Neuronal stem cell (in vitro differentiated cells): ENCODE measurements around the gene ATP2A3.

ENCODE experiments used
- DNase-seq: peaks from one replicate; pipeline ENCODE4 v3.0.0-alpha.2; 2013; ENCODE audit warnings: low spot score
- H2AFZ ChIP-seq: one replicate; pipeline ENCODE4 v1.6.1; 2013; ENCODE audit warnings: mild to moderate bottlenecking, low read length, inconsistent platforms
- H2AK5ac ChIP-seq: 2 replicates; pipeline ENCODE4 v1.6.1; 2013; ENCODE audit warnings: low read depth, mild to moderate bottlenecking, inconsistent platforms, low read length, moderate library complexity, mixed read lengths
- H2BK120ac ChIP-seq: 2 replicates; pipeline ENCODE4 v1.6.1; 2013; ENCODE audit warnings: low read depth, mild to moderate bottlenecking, inconsistent platforms, low read length, moderate library complexity, mixed read lengths
- H2BK12ac ChIP-seq: one replicate; pipeline ENCODE4 v1.6.1; 2013; ENCODE audit warnings: low read length, inconsistent platforms
- H2BK15ac ChIP-seq: 2 replicates; pipeline ENCODE4 v1.6.1; 2013; ENCODE audit warnings: mild to moderate bottlenecking, low read length, inconsistent platforms, mixed read lengths
- H2BK5ac ChIP-seq: one replicate; pipeline ENCODE4 v1.6.1; 2013; ENCODE audit warnings: inconsistent platforms, mild to moderate bottlenecking, low read length, moderate library complexity
- H3K14ac ChIP-seq: one replicate; pipeline ENCODE4 v1.6.1; 2013; ENCODE audit warnings: low read length, inconsistent platforms
- H3K18ac ChIP-seq: 2 replicates; pipeline ENCODE4 v1.6.1; 2013; ENCODE audit warnings: low read length, inconsistent platforms
- H3K23ac ChIP-seq: 2 replicates; pipeline ENCODE4 v1.6.1; 2013; ENCODE audit warnings: low read depth, mild to moderate bottlenecking, mixed read lengths, low read length, inconsistent platforms; ENCODE audit not compliant: poor library complexity
- H3K27ac ChIP-seq: replicated peaks from 3 replicates; pipeline ENCODE4 v1.5.1; 2013; ENCODE audit warnings: low read length, inconsistent platforms
- H3K27me3 ChIP-seq, 3 experiments: 2 replicates each; pipeline ENCODE4 v1.6.1; 2013; ENCODE audit warnings: low read length in 3 of 3, mild to moderate bottlenecking in 2 of 3, inconsistent platforms in 1 of 3, low read depth in 1 of 3, mixed read lengths in 1 of 3, moderate library complexity in 1 of 3; ENCODE audit not compliant: control insufficient read depth in 3 of 3, insufficient read depth in 3 of 3
- H3K36me3 ChIP-seq, 2 donors: replicated peaks in 1 of 2; 2 replicates each; pipeline ENCODE4 v1.6.1; 2013; ENCODE audit warnings: low read length in 2 of 2; ENCODE audit not compliant: control insufficient read depth in 2 of 2, insufficient read depth in 2 of 2
- H3K4ac ChIP-seq: 2 replicates; pipeline ENCODE4 v1.6.1; 2013; ENCODE audit warnings: inconsistent platforms, mild to moderate bottlenecking, low read length, moderate library complexity
- H3K4me1 ChIP-seq, 2 donors: 1 replicate in 1 of 2; 2 replicates in 1 of 2; pipeline ENCODE4 v1.6.1; 2013; ENCODE audit warnings: low read length in 2 of 2, low read depth in 1 of 2; ENCODE audit not compliant: control insufficient read depth in 2 of 2, insufficient read depth in 1 of 2
- H3K4me2 ChIP-seq: one replicate; pipeline ENCODE4 v1.6.1; 2013; ENCODE audit warnings: mild to moderate bottlenecking, low read length, inconsistent platforms; ENCODE audit not compliant: insufficient read depth, poor library complexity, severe bottlenecking
- H3K4me3 ChIP-seq, 2 donors: 2 replicates each; pipeline ENCODE4 v1.5.1; 2013; ENCODE audit warnings: low read length in 2 of 2, mild to moderate bottlenecking in 2 of 2, inconsistent platforms in 1 of 2, moderate library complexity in 1 of 2
- H3K79me1 ChIP-seq: one replicate; pipeline ENCODE4 v1.6.1; 2013; ENCODE audit warnings: low read depth, mild to moderate bottlenecking, inconsistent platforms, low read length, moderate library complexity
- H3K9ac ChIP-seq: one replicate; pipeline ENCODE4 v1.6.1; 2013; ENCODE audit warnings: mild to moderate bottlenecking, low read depth, low read length, inconsistent platforms; ENCODE audit not compliant: poor library complexity
- H3K9me3 ChIP-seq, 2 donors: replicated peaks in 1 of 2; 2 replicates each; pipeline versions ENCODE3 to v1.6.1; 2013; ENCODE audit warnings: low read length in 2 of 2, mild to moderate bottlenecking in 2 of 2, inconsistent platforms in 1 of 2, low read depth in 1 of 2, mixed read lengths in 1 of 2, moderate library complexity in 1 of 2; ENCODE audit not compliant: control insufficient read depth in 2 of 2, insufficient read depth in 1 of 2
- H4K8ac ChIP-seq: one replicate; pipeline ENCODE4 v1.6.1; 2013; ENCODE audit warnings: low read depth, mild to moderate bottlenecking, inconsistent platforms, low read length, moderate library complexity
- H4K91ac ChIP-seq: one replicate; pipeline ENCODE4 v1.6.1; 2013; ENCODE audit warnings: low read length, low read depth, mild to moderate bottlenecking, inconsistent platforms; ENCODE audit not compliant: poor library complexity
- WGBS, 2 donors: extraction: QIAGEN DNeasy Blood & Tissue Kit; methylation state at CpG; one replicate each; pipeline ENCODE4 v1.1.7; 2013; ENCODE audit warnings: missing lambda C conversion rate in 2 of 2, mixed read lengths in 1 of 2; ENCODE audit not compliant: insufficient read length in 2 of 2, insufficient replicate concordance in 1 of 2; ENCODE audit errors: extremely low coverage in 2 of 2; 5-methylcytosine and 5-hydroxymethylcytosine counted together

The ATP2A3 gene

DNA sequence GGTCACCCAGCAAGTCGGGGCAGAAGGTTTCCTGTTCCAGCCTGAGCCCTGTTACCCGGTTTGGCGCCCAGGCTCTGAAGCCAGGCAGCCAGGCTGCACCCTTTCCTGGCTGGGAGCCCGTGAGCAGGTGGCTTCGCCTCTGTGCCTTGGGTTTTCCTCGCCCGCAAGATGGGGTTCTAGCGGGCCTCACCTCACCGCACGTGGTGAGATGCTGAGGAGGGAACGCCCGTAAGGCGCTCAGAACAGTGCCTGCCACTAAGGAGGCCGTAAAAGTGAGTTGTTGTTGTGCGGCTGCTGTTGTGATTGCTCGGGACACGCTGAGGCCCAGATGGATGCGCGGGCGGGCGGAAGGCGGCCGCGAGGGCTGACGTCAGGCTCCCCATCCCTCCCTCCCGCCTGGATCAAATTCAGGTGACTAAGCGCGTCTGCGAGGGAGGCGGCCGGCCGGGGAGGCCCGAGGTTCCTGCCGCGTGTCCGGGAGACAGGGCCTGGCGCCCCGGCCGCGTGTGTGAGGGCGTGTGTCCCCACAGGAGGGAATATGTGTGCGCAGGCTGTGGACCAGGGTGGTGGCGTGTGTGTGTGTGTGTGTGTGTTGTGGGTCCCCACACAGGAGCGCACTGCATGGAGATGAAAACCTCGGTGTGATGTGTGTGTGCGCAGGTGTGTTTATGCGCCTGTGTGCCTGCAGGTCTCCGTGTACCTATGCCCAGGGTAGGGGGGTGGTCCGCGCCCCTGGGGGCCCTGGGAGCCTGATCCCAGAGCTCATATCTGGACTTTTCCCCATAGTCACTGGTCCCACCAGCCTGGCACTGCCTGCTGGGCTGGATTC is 75.7 kb downstream of the ATP2A3 start:
- Histone ChIP-seq H3K27ac (no peak overlapping the region), H3K9me3 (no peaks in the 10 kb centered on the region), H2AK5ac (peak overlapping the region; percentile 3)

DNA sequence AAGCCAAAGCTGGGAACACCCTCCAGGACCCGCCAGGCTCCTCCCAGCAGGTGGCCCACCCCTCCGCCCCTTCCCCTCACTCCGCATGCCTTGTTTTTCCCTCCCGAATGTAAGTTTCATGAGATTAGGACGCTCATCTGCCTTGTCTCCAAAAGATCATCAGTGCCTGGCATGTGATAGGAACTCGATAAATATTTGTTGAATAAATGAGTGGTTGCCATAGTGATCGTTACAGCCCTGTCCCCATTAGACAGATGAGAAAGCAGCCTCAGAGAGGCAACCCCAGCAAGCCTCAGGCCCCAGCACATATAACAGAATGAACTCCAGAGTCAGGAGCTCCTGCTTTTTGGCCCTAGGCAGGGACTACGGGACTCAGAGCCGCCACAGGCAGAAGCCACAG is 76.4 kb downstream of the ATP2A3 start:
- Histone ChIP-seq H3K4ac (no peak overlapping the region), H3K9ac (no peak overlapping the region), H3K4me1 (peaks cover 10 to 11% of the 10 kb centered on the region in 2 donors), H3K4me2 (no peak overlapping the region), H2BK120ac (no peak overlapping the region), H3K9me3 (no peaks in the 10 kb centered on the region), H3K27me3 (peaks cover 0 to 51% (median 0%) of the 10 kb centered on the region in 3 experiments), H2AFZ (no peak overlapping the region), H2BK15ac (peak overlapping the region; percentile 32), H3K23ac (no peak overlapping the region), H2BK12ac (no peak overlapping the region), H2AK5ac (no peak overlapping the region), H2BK5ac (peak overlapping the region; percentile 49), H3K36me3 (peaks cover 0 to 2% of the 10 kb centered on the region in 2 donors), H3K4me3 (no peak overlapping the region), H4K91ac (no peak overlapping the region), H3K27ac (no peak overlapping the region), H3K79me1 (peaks cover 2% of the 10 kb centered on the region), H4K8ac (no peak overlapping the region), H3K14ac (no peak overlapping the region), H3K18ac (no peak overlapping the region)
- DNase-seq = no peak
- WGBS, 2 donors = no CpG with 5 or more reads among the region's 9 CpGs

More for the DNA sequence above, 75.7 kb downstream of the ATP2A3 start:
- no CpG with 5 or more reads among the region's 50 CpGs for WGBS, 2 donors
- H2BK15ac ChIP-seq = peak overlapping the region; percentile 32
- no peak overlapping the region for H3K23ac ChIP-seq
- H4K91ac ChIP-seq = no peak overlapping the region
- H3K18ac ChIP-seq = peak overlapping the region; percentile 86
- H3K27me3 ChIP-seq = peaks cover 0 to 51% (median 0%) of the 10 kb centered on the region in 3 experiments
- peaks cover 0 to 2% of the 10 kb centered on the region in 2 donors for H3K36me3 ChIP-seq
- H2BK120ac ChIP-seq = no peak overlapping the region
- no peak overlapping the region for H3K4me3 ChIP-seq
- peak overlapping the region; percentile 27 for H3K9ac ChIP-seq
- peaks cover 13% of the 10 kb centered on the region in 2 donors for H3K4me1 ChIP-seq
- no peak overlapping the region for H3K4ac ChIP-seq
- H2BK5ac ChIP-seq = peak overlapping the region; percentile 49
- peak overlapping the region; percentile 33 for H2BK12ac ChIP-seq
- H4K8ac ChIP-seq = no peak overlapping the region
- no peak overlapping the region for H3K4me2 ChIP-seq
- peaks cover 2% of the 10 kb centered on the region for H3K79me1 ChIP-seq
- no peak for DNase-seq
- no peak overlapping the region for H3K14ac ChIP-seq
- H2AFZ ChIP-seq = peak overlapping the region; percentile 60

DNA sequence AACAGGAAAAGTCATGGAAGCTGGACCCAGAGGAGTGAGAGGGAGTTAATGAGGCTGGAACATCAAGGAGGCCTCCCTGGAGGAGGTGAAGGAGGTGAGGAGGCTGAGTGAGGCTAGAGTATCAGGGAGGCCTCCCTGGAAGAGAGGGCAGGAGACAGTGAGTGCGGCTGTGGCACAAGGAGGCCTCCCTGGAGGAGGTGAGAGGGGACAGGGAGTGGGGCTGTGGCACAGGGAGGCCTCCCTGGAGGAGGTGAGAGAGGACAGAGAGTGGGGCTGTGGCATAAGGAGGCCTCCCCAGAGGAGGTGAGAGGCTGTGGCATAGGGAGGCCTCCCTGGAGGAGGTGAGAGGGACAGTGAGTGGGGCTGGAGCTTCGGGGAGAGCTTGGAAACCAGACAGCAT is 76.8 kb downstream of the ATP2A3 start:
- Histone ChIP-seq H3K18ac (no peak overlapping the region), H3K4ac (no peak overlapping the region), H3K9me3 (no peaks in the 10 kb centered on the region), H3K79me1 (peaks cover 2% of the 10 kb centered on the region), H2BK15ac (no peak overlapping the region), H4K8ac (no peak overlapping the region), H3K27ac (no peak overlapping the region), H2BK120ac (no peak overlapping the region), H2AK5ac (peak overlapping the region; percentile 33), H3K4me3 (no peak overlapping the region), H2BK5ac (no peak overlapping the region), H4K91ac (no peak overlapping the region), H2BK12ac (no peak overlapping the region), H2AFZ (no peak overlapping the region), H3K23ac (no peak overlapping the region), H3K14ac (no peak overlapping the region), H3K27me3 (peaks cover 0 to 51% (median 0%) of the 10 kb centered on the region in 3 experiments), H3K36me3 (peaks cover 0 to 2% of the 10 kb centered on the region in 2 donors), H3K9ac (no peak overlapping the region), H3K4me1 (peaks cover 10 to 11% of the 10 kb centered on the region in 2 donors), H3K4me2 (no peak overlapping the region)
- no CpG with 5 or more reads among the region's 2 CpGs for WGBS, 2 donors
- DNase-seq = no peak

DNA sequence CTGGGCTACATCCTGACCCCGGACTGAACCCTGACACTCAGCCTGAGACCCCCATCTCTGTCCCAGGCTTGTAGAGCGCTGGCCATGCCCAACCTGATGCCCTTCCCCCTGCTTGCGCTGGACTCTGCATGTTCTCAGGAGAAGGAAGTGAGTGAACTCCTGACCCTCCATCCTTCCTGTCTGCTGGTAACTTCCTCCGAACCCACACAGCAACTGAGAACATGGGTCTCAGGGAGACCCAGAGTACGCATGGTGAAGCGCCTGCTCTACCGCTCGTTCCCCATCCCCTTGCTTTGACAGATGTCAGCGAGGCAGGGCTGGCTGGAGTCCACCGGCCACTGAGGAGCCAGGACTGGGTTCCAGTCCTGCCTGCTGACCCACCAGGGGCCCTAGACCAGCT is 77.5 kb downstream of the ATP2A3 start:
- Histone ChIP-seq H3K36me3 (peaks cover 0 to 2% of the 10 kb centered on the region in 2 donors), H2BK120ac (no peak overlapping the region), H3K4me1 (peaks cover 7% of the 10 kb centered on the region in 2 donors), H3K18ac (peak overlapping the region; percentile 6), H3K4me2 (no peak overlapping the region), H4K91ac (peak overlapping the region; percentile 2), H3K27me3 (peaks cover 0 to 47% (median 0%) of the 10 kb centered on the region in 3 experiments), H3K27ac (no peak overlapping the region), H3K23ac (no peak overlapping the region), H2BK15ac (peak overlapping the region; percentile 5), H2AK5ac (peak overlapping the region; percentile 35), H2BK5ac (no peak overlapping the region), H2AFZ (no peak overlapping the region), H3K14ac (no peak overlapping the region), H2BK12ac (no peak overlapping the region), H3K9ac (no peak overlapping the region), H3K79me1 (peaks cover 2% of the 10 kb centered on the region), H3K4me3 (no peak overlapping the region), H3K4ac (no peak overlapping the region), H3K9me3 (no peaks in the 10 kb centered on the region), H4K8ac (no peak overlapping the region)
- no peak for DNase-seq
- no CpG with 5 or more reads among the region's 10 CpGs for WGBS, 2 donors
